ENCODE results near the gene CA14. TPM values are rescaled to one million over a fixed set of nuclear protein-coding genes. Genes with fewer than 3 reads are reported as not detected.
"Not testable (repeated sequence)": the region's sequence is repeated elsewhere in the genome, so short reads cannot be mapped to it uniquely, and the experiment has no call there.

Gene CA14
- total and polyA plus RNA-seq, 2 of the 4 experiments (the other 2 are of a cell fraction) = not detected

GRCh38 chr1:150232921-150233320 is 24.7 kb upstream of the CA14 start:
- H3K9ac ChIP-seq (ENCODE audit: low read depth, low read length); H4K91ac ChIP-seq (ENCODE audit: insufficient read depth, low read depth, low read length); H2BK15ac ChIP-seq (ENCODE audit: low read depth, low read length); H2BK5ac ChIP-seq (ENCODE audit: low read depth, low read length, poor library complexity, severe bottlenecking); H3K36me3 ChIP-seq (ENCODE audit: control insufficient read depth, insufficient read depth, low read length); CTCF ChIA-PET; H3K4me2 ChIP-seq (ENCODE audit: low read depth, low read length); DNase-seq; H3K9me3 ChIP-seq (ENCODE audit: control insufficient read depth, insufficient read depth, low read length); H3K14ac ChIP-seq (replicated peaks; ENCODE audit: low read depth, low read length); H3K9me1 ChIP-seq (ENCODE audit: insufficient read depth, low read length); H4K8ac ChIP-seq (ENCODE audit: low read depth in 2 of 2, low read length in 2 of 2); H3K4me1 ChIP-seq (ENCODE audit: control insufficient read depth, insufficient read depth, low read length); H3K4me3 ChIP-seq (ENCODE audit: insufficient read depth, low read depth, low read length); H2AK5ac ChIP-seq (ENCODE audit: low read depth, low read length); intact Hi-C loops (cut with micrococcal nuclease); in situ Hi-C loops (cut with MboI; ENCODE audit: low sequenced_read_pairs); H3K27me3 ChIP-seq (ENCODE audit: control insufficient read depth, insufficient read depth, low read length); H3K56ac ChIP-seq (ENCODE audit: extremely low read depth, insufficient read depth, low read length); H4K20me1 ChIP-seq (ENCODE audit: insufficient read depth, low read length); H2BK20ac ChIP-seq (ENCODE audit: low read depth, low read length); BruUV-seq (replicated peaks); H4K5ac ChIP-seq (ENCODE audit: low read depth, low read length); H2BK120ac ChIP-seq (ENCODE audit: low read depth, low read length); H2AK9ac ChIP-seq (replicated peaks; ENCODE audit: low read depth, low read length, poor library complexity); H3K4ac ChIP-seq (ENCODE audit: low read depth, low read length); dilution Hi-C loops (cut with HindIII; ENCODE audit: low sequenced_read_pairs, unreplicated experiment); H3K18ac ChIP-seq (ENCODE audit: low read depth, low read length); H3K27ac ChIP-seq (ENCODE audit: insufficient read depth, low read length); ATAC-seq (ENCODE audit: low read depth); H2AFZ ChIP-seq (replicated peaks; ENCODE audit: low read length, poor library complexity): not testable (repeated sequence)
- H3K23ac ChIP-seq (ENCODE audit: low read depth, low read length) = peak overlapping the region; percentile 68; the same call in 1 of the 2 replicates
- POLR2A ChIA-PET (ENCODE audit: unreplicated experiment) = interaction anchor here (0.5 to 1.0 kb wide), 2 partner anchors 8 to 258 kb away, joined by 3 read pairs; no protein-coding TSS in a partner anchor
- H3K79me1 ChIP-seq (ENCODE audit: low read depth in 1 of 2, low read length in 2 of 2) = peaks cover 3 to 35% of the 10 kb centered on the region in 2 experiments; a peak in 3 of 4 replicates
- WGBS, 2 experiments (ENCODE audit: extremely low coverage in 2 of 2, insufficient read length in 1 of 2) = 100% methylated on average over 2 of the region's 10 CpGs; no CpG with 5 or more reads in 1 of the 2 experiments
